ENCODE results near the gene MAP2K4. TPM values are rescaled to one million over a fixed set of nuclear protein-coding genes. Genes with fewer than 3 reads are reported as not detected.

MAP2K4 gene
- total and polyA plus RNA-seq, 2 of the 8 experiments (the other 6 are each of a cell fraction or from before 2014, with no cell fraction given) = 14.2 to 37.3 TPM

GRCh38 chr17:12104831-12105230 is 84.2 kb downstream of the MAP2K4 start:
- H2AK5ac ChIP-seq (ENCODE audit: low read depth, low read length) = no peak overlapping the region
- H3K4ac ChIP-seq (replicated peaks; ENCODE audit: insufficient read length, low read depth, low read length) = no peak overlapping the region
- no peak overlapping the region for H3K4me2 ChIP-seq (ENCODE audit: insufficient read depth in 1 of 2, low read depth in 2 of 2, low read length in 2 of 2)
- no peaks in the 10 kb centered on the region for H3K27me3 ChIP-seq (replicated peaks in 1 of 4; ENCODE audit: control insufficient read depth in 3 of 4, extremely low read depth in 1 of 4, insufficient read depth in 3 of 4, low read length in 3 of 4)
- CTCF ChIA-PET (ENCODE audit: partially characterized antibody) = no interaction called here
- no peak overlapping the region for H3K14ac ChIP-seq (ENCODE audit: insufficient read length)
- no peak overlapping the region for H3K27ac ChIP-seq (ENCODE audit: low read depth, low read length)
- H3K4me3 ChIP-seq (ENCODE audit: extremely low read depth in 1 of 4, insufficient read depth in 2 of 4, low read depth in 3 of 4, low read length in 4 of 4) = no peak overlapping the region
- H3K23me2 ChIP-seq (ENCODE audit: low read depth, low read length) = no peaks in the 10 kb centered on the region
- H4K5ac ChIP-seq (ENCODE audit: insufficient read length, low read depth, low read length) = no peak overlapping the region
- H2BK12ac ChIP-seq (ENCODE audit: low read depth, low read length) = no peak overlapping the region
- no peak overlapping the region for H3K23ac ChIP-seq (ENCODE audit: insufficient read length)
- H4K8ac ChIP-seq (ENCODE audit: extremely low read depth, insufficient read depth, low read length) = no peak overlapping the region
- no peak overlapping the region for H2BK5ac ChIP-seq (ENCODE audit: low read depth, low read length)
- TF ChIP-seq JUN (IDR thresholded peaks at IDR 0.05; ENCODE audit: low read depth, low read length) (no peak), USF2 (IDR thresholded peaks at IDR 0.05; ENCODE audit: low read length) (no peak), EGR1 (IDR thresholded peaks at IDR 0.05; ENCODE audit: borderline replicate concordance, low read depth, low read length) (no peak), MAX (IDR thresholded peaks at IDR 0.05) (no peak), TAF1 (IDR thresholded peaks at IDR 0.05; ENCODE audit: low read depth, low read length) (no peak), POLR2A (IDR thresholded peaks at IDR 0.05; ENCODE audit: control extremely low read depth in 1 of 2, low read depth in 2 of 2, low read length in 2 of 2) (no peak), CTBP2 (IDR thresholded peaks at IDR 0.05; ENCODE audit: borderline replicate concordance, insufficient read depth, insufficient read length, low read length) (no peak)
- H3K9me3 ChIP-seq (ENCODE audit: insufficient read depth in 2 of 2, low read depth in 1 of 2, low read length in 1 of 2) = no peaks in the 10 kb centered on the region
- no peak overlapping the region for H3K56ac ChIP-seq (replicated peaks; ENCODE audit: insufficient read length, low read depth, low read length)
- H2BK15ac ChIP-seq (ENCODE audit: low read length) = no peak overlapping the region
- H3K9ac ChIP-seq (replicated peaks in 1 of 4; ENCODE audit: extremely low read depth in 1 of 4, low read depth in 3 of 4, low read length in 3 of 4) = no peak overlapping the region
- H3K4me1 ChIP-seq (replicated peaks in 1 of 4; ENCODE audit: control insufficient read depth in 3 of 4, insufficient read depth in 4 of 4, low read length in 3 of 4) = no peaks in the 10 kb centered on the region; a peak in 2 of 7 replicates
- no peak overlapping the region for H2BK20ac ChIP-seq (ENCODE audit: low read length)
- no peak overlapping the region for H2AFZ ChIP-seq (ENCODE audit: low read length)
- no peak for FAIRE-seq
- no peak overlapping the region for H2BK120ac ChIP-seq (replicated peaks; ENCODE audit: low read depth, low read length)
- H4K20me1 ChIP-seq (replicated peaks in 1 of 2; ENCODE audit: control insufficient read depth in 1 of 2, insufficient read depth in 2 of 2, low read length in 2 of 2) = no peaks in the 10 kb centered on the region
- H4K91ac ChIP-seq (replicated peaks; ENCODE audit: insufficient read length, low read length) = no peak overlapping the region
- no peaks in the 10 kb centered on the region for H3K79me1 ChIP-seq (ENCODE audit: low read depth, low read length)
- POLR2A ChIA-PET (ENCODE audit: partially characterized antibody) = no interaction called here
- H3K36me3 ChIP-seq (ENCODE audit: control insufficient read depth in 2 of 4, insufficient read depth in 4 of 4, low read length in 3 of 4) = no peaks in the 10 kb centered on the region; a peak in 2 of 8 replicates
- no peak for DNase-seq (ENCODE audit: low read depth in 1 of 2, low spot score in 2 of 2)
- no peak overlapping the region for H3K18ac ChIP-seq (ENCODE audit: extremely low read depth, low read length)
- peaks cover 0 to 14% of the 10 kb centered on the region in 2 experiments; a peak in 2 of 4 replicates for H3K79me2 ChIP-seq (ENCODE audit: control insufficient read depth in 1 of 2, insufficient read depth in 2 of 2, low read length in 2 of 2)
